Suprapubic skin (tissue), 4 donors: ENCODE measurements around the gene FAM219A.
"Not testable (repeated sequence)": the region's sequence is repeated elsewhere in the genome, so short reads cannot be mapped to it uniquely, and the experiment has no call there.

Experiments used
- EP300 ChIP-seq: sonication (generic); formaldehyde crosslinking; IDR thresholded peaks from one replicate; pipeline ENCODE4 v1.6.1; 2017; ENCODE audit warnings: antibody characterized with exemption
- POLR2A ChIP-seq, 2 donors: fragments of 450-650 bp; IDR thresholded peaks; one replicate each; pipeline ENCODE4 v1.6.1; 2017; ENCODE audit warnings: antibody characterized with exemption in 2 of 2, mild to moderate bottlenecking in 2 of 2, moderate library complexity in 2 of 2
- POLR2AphosphoS5 ChIP-seq, 3 donors: sonication (generic); formaldehyde crosslinking; IDR thresholded peaks; one replicate each; pipeline ENCODE4 v1.6.1; 2017; ENCODE audit warnings: antibody characterized with exemption in 3 of 3
- TF ChIP-seq, protein P1 (sequence below), 2 donors: fragments of 200-600 bp in 1 of 2; fragments of 450-650 bp in 1 of 2; sonication (generic) in 1 of 2; IDR thresholded peaks; one replicate each; pipeline ENCODE4 v1.5.1; 2016 to 2019; ENCODE audit warnings: antibody characterized with exemption in 2 of 2, mild to moderate bottlenecking in 1 of 2, moderate library complexity in 1 of 2

- TF ChIP-seq, protein P1, sequence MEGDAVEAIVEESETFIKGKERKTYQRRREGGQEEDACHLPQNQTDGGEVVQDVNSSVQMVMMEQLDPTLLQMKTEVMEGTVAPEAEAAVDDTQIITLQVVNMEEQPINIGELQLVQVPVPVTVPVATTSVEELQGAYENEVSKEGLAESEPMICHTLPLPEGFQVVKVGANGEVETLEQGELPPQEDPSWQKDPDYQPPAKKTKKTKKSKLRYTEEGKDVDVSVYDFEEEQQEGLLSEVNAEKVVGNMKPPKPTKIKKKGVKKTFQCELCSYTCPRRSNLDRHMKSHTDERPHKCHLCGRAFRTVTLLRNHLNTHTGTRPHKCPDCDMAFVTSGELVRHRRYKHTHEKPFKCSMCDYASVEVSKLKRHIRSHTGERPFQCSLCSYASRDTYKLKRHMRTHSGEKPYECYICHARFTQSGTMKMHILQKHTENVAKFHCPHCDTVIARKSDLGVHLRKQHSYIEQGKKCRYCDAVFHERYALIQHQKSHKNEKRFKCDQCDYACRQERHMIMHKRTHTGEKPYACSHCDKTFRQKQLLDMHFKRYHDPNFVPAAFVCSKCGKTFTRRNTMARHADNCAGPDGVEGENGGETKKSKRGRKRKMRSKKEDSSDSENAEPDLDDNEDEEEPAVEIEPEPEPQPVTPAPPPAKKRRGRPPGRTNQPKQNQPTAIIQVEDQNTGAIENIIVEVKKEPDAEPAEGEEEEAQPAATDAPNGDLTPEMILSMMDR (IDR thresholded peaks at IDR 0.05), result not testable (repeated sequence)
- TF ChIP-seq POLR2A (IDR thresholded peaks at IDR 0.05); POLR2AphosphoS5 (IDR thresholded peaks at IDR 0.05); EP300: not testable (repeated sequence)
Observed at GRCh38 chr9:34368796-34369195, 89.6 kb downstream of the FAM219A start.
